ENCODE measurements around the gene CHMP4A.

Gene CHMP4A, protein sequence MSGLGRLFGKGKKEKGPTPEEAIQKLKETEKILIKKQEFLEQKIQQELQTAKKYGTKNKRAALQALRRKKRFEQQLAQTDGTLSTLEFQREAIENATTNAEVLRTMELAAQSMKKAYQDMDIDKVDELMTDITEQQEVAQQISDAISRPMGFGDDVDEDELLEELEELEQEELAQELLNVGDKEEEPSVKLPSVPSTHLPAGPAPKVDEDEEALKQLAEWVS

DNA sequence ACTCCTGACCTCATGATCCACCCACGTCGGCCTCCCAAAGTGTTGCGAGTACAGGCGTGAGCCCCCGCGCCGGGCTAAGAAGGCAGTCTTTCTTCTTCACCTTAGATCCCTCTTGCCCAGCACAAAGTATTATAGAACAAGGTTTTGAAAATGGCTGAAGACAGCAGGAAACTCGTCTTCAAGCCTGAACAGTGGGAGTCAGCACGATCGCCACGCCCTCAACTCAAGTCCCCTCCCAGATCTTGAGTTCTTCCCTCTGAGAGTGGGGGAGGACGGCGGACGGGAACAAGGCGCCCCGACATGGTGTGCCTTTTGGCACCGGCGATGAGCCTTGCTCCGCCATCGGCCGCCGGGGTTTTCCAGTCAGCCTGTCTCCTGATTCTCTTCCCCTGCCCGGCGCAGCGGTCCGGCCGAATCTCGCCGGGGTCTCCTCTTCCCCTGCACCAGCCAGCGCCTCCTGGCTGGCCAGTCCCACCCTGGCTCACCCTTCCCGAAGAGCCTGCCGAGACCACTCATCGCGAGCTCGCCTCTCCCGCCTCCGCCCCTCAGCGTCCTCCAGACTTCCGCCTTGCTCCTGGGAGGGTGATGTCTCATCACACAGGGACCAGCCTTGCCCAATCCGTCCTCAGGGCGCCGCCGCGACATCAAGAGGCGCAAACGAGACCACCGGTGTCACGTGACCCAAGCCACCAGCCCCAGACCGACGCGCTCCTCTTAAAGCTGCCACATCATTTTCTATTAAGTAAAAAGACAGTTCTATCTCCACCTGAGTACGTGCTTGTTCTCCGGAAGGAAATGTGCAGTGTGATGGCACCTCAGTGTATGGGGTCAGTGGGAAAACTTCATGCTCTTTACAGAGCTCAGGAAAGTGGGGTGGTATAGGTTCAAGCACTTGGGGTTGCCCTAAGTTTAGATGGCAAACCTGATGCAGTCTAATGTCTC, at the start of gene CHMP4A:
Gene CHMP4A (minus strand): TSS at position 565 of the 942 bp plus-strand sequence. CDS start 49 bp downstream, at position 516.
- DNase-seq, result peak; percentile 97

DNA sequence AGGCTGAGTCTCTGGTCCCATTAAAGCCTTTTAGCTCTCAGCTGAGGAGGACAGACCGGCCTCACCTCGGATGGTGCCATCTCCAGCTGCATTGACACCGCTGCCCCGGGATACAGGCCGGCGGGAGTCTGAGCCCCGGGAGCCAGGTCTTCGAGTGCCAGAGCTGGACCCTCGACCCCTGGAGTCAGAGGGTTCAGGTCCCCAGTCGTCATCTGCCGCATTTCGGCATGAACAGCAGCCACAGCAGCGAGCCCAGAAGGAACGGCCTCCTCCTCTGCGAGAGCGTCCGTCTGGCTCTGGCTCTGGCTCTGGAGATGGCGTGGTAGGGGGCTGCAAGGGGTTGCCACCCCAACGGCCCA, 48.7 kb upstream of the CHMP4A start:
- DNase-seq, result no peak

DNA sequence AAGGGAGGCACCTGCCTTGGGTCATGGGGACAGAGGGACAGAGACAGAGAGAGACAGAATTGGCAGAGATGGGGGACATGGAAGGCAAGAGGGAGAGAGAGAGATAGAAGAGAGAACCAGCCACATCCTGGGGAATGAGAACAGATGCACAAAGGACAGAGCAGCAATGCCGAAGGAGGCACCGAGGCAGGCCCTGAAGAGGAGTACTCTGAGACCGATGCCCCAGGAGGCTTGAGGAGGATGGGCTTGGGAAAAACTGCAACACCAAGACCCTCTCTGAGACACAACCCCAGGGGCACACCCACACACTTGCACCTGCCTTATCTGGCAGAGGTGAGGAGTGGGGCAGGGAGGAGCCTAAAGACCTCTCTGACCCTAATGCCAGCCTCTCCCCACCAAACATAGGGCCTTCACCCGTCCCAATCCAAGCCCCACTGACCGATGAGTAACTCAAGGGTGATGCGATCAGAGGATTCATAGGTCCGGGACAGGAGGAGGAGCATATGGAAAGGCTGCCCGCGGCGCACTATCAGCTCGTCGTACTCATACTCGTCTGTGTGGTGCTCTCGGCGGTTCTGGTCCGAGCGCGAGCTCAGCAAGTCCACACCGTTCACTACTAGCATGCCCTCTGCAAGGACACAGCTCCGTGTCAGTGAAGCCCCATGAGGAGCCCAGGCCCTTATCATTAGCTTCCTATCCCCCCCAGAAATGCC, 48.1 kb upstream of the CHMP4A start:
- no peak for DNase-seq

DNA sequence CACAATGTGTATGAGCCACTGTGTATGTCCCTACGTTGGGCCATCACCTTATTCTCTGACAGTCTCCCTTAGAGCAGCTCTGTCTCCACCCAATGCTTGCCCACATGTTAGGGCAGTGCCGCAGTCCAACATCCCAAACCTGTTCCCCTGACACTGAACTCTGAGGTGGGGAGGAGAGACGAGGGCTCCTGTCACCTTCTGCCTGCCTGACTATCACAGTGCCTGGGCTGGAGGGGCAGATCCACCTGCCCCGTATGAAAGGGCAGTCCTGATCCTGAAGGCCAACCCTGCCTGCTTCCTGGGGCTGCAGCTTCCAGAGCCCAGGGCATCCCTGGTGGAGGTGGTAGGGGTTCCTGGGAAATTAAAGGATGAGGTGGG, 47.5 kb upstream of the CHMP4A start:
- no peak for DNase-seq

DNA sequence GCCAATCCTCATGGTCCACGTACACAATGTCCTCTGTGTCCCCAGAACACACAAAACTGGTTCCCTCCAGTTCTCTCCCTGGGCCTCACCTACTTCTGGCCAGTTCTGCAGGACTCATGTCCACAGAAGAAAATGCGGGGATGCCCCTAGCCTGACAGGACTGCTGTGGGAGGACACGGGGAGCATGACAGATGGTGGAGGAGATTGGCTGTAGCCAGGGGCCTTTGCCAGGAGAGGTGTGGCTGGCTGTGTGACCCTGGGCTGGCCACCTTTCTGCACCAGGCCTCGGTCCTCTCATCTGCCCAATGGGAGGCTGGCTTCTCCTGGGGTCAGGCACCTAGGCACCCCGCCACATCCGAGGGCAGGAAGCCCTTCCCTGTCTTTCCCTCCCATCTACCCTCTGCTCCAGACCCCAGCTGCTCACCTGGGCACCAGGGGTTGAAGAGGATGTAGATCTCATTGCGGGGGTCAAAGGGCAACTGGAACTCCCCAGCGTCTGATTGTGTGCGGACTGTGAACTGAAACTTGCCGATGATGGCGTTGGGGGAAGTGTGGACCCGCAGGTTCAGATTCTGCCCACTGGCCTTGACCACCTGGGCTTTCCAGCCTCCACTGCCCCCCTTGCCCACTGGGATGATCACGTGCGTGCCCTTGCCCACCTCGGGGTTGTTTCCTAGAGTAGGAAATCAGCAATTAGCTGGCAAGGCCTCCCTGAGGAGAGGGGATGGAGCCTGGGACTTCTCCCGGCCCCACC, 46.9 kb upstream of the CHMP4A start:
- no peak for DNase-seq

DNA sequence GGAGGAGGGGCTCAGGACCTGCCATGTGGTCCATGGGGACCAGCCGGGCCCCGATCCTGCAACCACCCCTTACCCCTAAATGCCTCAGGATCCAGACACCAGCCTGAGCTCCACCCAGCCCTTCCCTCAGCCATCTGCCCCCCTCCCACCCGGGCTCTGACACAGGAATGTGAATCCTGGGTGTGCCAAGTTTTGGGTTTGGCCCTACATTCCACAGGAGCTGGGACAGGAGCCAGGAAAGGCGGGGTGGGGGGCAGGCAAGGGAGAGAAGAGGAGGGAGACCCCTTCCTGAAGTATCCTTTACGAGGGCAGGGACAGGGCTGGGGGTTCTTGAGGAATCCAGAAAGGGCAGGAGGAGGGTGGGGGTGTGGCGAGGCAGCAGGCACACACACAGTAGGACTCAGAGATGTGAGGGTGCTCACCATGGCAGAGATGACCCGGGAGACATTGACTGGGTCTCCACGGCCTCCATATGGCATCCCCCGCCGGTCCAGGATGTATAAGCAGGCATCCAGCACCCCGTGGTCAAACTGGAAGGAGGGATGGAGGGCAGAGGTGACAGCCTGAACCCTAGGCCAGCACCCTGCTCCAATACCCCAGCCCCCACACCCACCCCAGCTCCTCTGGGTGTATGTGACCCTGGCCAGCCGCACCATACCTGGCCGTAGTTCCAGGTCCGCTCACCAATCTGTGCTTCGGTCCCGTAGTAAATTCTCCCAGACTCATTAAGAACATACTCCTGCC, 46.2 kb upstream of the CHMP4A start:
- DNase-seq, result no peak

DNA sequence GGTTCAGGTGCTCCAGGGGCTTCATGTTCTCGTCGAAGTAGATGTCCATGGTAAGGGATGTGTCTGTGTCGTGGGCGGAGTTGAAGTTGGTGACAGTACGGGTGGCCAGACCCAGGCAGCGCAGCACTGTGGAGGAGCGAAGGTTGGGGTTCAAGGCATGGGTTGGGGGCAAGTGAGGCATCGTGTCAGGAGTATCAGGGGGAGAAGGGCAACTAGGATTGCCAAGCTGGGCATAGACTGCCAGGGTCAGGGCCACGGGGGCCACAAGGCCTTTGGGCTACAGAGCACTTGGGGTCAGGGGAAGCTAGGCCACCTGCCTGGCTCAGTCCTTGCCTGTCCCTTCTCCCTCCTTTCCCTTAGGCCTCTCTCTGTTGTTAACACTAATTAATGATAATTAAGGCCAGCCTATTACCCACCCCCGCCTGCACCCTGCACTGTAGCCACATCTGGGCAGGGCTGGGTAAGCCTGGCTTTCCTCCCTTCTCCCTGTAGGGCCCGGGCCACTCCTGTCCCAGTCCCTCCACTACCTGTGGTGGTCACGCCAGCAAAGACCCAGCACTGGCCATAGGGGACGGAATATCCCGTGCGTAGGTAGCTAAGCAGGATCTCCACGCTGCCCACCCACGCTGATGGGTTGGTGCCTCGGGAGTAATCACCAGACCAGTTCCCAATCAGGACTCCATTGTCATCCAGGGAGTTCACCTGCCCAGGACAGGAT, 45.4 kb upstream of the CHMP4A start:
- DNase-seq, result no peak

DNA sequence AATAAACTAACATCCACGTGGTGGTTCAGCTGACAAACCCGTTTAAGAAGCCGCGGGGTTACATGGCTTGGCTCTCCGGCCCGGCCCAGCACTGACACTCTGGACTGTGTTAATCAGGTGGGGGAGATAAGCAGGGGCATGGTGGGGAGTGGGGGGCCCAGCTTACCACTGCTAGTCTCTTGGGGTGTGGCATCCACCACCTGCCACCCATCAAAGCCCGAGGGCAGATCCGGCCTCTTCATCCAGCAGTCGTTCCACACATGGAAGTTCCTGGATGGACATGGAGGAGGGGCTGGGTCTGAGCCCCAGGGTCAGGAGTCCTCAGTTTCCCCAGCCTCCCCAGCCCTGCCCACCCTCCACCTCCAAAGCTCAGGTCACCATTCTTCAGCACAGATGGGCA, 44.8 kb upstream of the CHMP4A start:
- no peak for DNase-seq

DNA sequence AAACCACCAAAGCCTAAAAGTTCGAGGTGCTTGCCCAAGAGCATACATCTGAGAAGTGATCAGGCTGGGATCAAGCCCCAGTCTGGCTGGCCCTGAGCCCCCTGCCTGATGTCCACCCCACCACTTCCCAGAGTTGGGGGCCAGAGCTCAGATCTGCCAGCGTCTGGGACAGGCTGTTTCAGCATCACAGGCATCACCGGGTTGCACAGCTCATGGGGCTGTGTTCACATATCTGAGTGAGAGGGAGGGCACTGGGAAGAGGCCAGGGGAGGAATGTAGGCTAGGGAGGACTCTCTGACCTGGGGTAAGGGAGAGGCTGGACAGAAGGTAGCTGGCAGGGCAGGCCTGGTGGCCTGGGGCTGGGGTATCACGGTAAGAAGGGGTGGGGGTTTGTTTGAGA, 43.7 kb upstream of the CHMP4A start:
- DNase-seq, result no peak

DNA sequence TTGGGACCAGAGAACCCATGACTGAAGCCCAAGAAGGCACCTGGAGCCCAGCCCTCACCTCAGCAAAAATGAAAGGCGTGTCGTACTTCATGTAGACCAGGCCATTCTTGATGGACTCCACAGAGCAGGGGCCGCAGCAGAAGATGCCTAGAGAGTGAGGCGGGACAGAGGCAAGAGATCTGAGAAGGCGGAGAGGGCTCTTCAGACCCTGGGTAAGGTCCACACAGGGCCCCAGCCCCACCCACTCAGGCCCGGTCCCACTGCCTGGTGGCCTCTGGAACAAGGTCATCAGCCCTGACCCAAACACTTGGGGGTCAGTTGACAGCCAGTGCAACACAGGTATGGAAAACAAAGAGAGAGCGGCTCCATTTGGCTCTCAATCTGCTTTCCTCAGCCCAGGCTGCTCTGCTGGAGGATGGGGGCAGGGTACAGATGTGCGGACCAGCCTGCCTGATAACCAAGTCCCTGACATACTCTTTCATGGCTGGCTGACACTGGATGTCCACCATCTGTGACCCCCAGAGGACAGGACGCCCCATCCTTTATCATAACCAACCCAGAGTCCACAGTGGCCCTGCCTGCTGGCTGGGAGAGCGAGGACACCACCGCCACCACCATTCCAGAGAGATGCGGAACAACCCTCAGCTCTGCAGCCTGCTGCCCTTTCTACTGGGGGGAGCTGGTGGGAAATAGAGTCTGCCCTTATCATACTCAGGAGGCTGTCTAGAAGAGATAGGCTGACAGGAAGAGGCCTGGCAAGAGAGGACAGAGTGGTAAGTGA, 42.8 kb upstream of the CHMP4A start:
- no peak for DNase-seq

DNA sequence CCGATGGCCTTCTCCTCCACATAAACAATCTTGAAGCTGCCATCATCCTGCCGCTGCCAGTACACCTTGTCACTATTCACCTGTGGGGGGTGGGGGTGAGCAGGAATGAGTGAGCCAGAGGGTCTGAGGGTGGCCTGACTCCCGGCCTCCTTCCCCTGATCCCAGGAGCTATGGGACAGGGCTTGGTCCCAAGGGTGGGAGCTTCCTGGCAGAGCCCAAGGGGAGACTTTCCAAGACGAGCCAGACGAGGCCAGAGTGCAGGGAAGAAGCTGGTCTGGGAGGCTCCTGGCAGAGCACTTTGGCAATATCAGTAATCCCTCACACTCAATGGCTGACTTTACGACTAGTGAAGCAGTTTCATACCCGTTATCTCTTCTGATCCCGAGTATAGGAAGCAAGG, 42.1 kb upstream of the CHMP4A start:
- DNase-seq, result no peak

DNA sequence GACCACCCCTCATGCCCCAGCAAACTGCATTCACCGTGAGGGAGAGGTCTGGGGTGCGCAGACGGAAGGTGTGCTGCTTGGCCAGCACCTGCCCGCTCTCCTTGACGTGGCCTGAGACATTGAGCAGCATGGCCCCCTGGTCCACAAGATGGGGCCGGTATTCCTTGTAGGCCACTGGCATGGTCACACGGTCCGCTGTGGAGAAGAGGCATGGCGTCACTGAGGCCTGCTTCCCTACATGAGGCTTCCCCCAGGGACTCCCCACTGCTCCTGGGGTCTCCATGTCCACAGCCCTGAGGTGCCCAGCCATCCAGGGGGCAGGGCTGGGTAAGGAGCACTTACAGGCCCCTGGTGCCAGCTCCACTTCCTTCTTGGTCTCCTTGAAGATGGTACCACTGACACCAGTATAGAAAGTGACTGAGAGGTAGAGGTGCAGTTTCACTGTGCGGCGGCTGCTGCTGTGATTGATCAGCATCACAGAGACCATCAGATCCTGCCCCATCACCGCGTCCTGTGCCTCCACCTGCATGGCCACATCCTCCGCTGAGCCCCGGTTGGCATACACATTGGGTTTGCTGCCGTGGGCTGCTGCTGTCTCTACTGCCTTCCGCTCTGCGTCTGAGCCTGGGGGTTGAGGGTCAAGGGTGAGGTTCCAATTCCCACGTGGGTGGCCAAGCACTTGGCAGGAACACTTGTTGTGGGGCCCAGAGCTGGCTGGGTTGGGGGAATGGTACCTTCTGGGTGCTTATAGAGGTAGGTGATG, 41.5 kb upstream of the CHMP4A start:
- no peak for DNase-seq

DNA sequence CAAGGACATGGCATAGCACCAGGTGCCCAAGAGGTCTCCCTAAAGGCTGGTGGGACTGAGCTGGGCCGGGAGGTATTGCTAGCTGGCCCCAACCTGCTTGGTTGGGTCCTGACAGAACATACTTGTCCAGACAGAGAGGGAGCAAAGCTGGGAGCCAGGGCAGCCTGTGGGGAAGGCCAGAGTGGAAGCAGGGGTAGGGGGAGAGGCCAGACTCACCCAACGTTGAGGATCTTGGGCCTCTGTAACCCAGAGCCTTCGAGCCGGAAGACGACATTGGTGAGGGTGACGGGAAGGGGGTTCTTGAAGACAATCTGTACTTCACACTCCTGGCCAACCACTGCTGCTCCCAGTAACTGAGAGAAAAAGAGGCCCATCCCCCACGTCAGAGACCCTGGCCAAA, 40.6 kb upstream of the CHMP4A start:
- no peak for DNase-seq

DNA sequence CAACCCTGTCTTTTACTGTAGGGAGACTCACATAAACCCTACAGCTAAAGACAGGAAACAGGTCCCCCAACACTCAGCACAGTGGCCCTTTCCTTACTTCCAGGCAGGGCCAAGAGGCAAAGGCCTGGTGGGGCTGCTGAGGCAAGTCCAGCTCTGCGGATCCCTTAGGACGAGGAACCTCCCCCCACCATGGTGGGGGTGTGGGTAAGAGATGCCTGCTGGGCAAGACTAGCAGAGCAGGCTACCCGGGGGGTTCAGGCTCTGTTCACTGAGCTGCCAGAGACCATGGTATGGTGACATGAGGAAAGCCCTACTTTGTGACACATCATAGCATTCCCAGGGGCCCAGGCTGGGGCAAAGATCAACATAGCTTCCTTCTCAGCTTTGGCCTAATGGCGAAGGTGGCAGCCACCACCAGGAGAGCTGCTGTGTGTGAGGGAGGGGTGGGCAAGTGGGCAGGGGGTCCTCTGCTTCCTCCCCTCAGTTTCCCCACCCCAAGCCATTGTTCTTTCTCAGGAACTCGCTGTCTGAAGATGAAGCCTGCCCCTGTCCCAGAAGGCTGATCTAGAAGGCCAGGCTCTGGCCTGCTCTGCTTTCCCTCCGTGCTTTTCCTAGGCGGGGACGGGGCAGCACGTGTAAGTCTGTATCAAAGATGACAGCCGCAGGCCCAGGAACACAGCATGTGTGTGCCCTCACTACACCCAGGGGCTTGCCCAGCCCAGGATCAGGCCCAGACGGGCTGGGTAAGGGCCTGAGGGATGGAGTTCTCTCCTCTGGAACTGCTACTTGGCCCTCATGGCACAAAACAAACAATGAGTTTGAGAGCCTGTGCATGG, 39.2 kb upstream of the CHMP4A start:
- no peak for DNase-seq

DNA sequence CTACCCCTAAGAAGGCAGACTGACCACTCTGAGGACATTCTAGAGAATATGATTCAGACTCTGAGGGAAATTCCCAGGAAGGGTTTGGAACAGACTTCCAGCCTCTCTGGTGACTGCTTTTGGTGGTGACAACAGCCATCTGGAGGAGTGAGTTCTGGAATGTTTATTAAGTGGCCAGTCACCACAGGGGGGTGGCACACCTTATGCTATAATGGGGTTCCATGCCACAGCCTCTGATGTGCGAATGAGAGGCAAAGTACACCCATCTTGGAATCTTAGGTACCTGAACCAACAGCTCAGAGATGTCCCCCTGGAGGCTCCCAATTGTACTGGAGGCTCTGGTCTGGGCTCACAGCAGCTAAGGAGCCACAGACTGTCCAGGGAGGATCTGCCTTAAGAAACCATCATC, 38.6 kb upstream of the CHMP4A start:
- no peak for DNase-seq

DNA sequence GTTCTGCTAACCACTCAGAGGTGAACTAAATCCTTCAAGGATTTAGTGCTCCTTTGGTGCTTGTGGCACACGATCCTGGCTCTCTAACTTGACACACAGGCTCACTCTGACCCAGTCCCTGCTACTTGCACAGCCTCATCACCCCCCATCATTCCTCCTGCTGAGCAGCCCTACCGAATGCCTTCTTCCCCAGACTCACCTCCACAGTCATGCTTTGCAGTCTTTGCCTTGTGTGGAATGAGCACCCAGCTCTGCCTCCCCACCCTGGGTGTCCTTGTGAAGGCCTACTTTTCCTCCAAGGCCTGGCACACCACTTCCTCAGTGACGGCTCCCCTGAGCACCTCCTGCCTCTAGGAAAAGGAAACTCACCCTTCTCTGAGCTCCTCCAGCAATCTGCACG, 37.1 kb upstream of the CHMP4A start:
- no peak for DNase-seq

DNA sequence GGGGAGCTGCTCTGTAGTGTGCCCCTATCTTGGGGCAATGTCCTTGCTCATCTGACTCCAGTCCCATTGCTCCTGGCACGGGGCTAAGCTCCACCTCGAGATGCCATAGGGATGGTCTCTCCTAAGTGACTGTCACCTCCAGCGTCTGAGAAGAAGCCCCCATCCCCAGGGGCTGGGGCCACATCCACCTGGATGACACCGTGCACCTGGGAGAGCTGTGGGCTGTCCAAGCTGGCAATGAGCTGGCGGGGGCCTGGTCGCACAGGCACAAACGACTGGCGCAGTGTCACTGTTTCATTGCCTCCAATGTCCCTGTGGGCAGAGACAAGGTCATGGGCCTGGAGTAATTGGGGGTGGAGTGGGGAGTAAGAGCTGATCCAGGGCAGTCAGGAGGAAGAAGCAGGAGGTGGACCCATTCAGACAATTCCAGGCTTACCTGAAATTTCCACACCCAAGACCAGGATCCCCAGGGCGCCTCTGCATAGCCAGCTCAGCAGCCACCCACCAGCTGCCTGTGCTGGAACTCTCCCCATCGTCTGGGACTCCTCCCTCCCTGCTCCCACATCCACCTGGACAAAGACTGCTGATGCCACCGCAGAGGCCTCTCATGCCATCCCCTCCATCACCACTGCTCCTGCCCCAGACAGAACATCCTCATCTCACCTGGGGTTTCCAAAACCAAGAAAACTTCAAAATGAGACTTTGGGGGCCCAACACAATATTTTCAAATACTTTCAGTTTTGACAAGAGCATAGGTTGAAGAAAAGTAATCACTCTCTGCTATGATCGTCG, 36.1 kb upstream of the CHMP4A start:
- DNase-seq, result no peak

DNA sequence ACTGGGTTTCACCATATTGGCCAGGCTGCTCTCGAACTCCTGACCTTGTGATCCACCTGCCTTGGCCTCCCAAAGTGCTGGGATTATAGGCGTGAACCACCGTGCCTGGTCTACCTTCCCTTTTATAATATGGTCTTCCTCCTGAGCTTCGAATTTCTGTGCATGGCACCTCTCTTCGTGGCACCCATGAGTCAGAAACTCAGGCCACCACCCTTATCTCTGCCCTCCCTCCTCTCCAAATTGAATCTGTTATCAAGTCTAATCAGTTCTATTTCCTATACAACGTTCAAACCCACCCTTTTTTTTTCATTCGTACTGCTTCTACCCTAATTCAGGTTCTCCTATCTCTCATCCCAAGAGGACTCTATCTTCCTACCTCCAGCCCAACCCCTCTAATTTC, 34.1 kb upstream of the CHMP4A start:
- DNase-seq, result no peak

Measured in NCI-H1694 (cell line).